HFFc6 (cell line): ENCODE results near the gene SIK2. TPM values are rescaled to one million over a fixed set of nuclear protein-coding genes. Genes with fewer than 3 reads are reported as not detected.

Experiments used
- DNase-seq: peaks from one replicate; pipeline ENCODE4 v3.0.0-alpha.2; 2018
- H3K27ac Mint-ChIP-seq: 2 replicates; pipeline ENCODE4 v1.8.0; 2020; ENCODE audit warnings: mild to moderate bottlenecking, mixed read lengths
- H3K27me3 Mint-ChIP-seq: 2 replicates; pipeline ENCODE4 v1.8.0; 2021; ENCODE audit warnings: mild to moderate bottlenecking, moderate library complexity, mixed read lengths; ENCODE audit not compliant: insufficient read depth
- H3K36me3 Mint-ChIP-seq: 2 replicates; pipeline ENCODE4 v1.8.0; 2021; ENCODE audit warnings: low read depth, mixed read lengths
- H3K4me1 Mint-ChIP-seq: 2 replicates; pipeline ENCODE4 v1.8.0; 2020; ENCODE audit warnings: low read depth, mixed read lengths
- H3K4me3 Mint-ChIP-seq: 2 replicates; pipeline ENCODE4 v1.8.0; 2020; ENCODE audit warnings: mild to moderate bottlenecking, moderate library complexity, mixed read lengths
- H3K9me3 Mint-ChIP-seq: 2 replicates; pipeline ENCODE4 v1.8.0; 2020; ENCODE audit warnings: mild to moderate bottlenecking, mixed read lengths
- CTCF ChIP-seq: fragments of 200-600 bp; sonication (generic); IDR thresholded peaks from 2 replicates; pipeline ENCODE4 v1.5.0; 2021; ENCODE audit warnings: antibody characterized with exemption, mild to moderate bottlenecking
- total RNA-seq, 6 experiments: library from RNA; stranded (reverse); fragmentation: NEBNext Ultra II Directional; extraction: Animal tissue kit (Norgen Biotek cat#: 25700); gene quantifications; 2 replicates in 1 of 6; 3 replicates in 5 of 6; pipeline ENCODE4 v1.2.3, GENCODE V29; 2021

Gene SIK2
- total RNA-seq, 6 experiments from 2014 or later: 15.4 to 25.5 (median 18.0) TPM

GRCh38 chr11:111774955-111775710 is 172.9 kb downstream of the SIK2 start:
- Mint-ChIP-seq H3K9me3 (no peaks in the 10 kb centered on the region), H3K27ac (peak overlapping the region; percentile 29; the same call in 1 of the 2 replicates), H3K36me3 (no peaks in the 10 kb centered on the region), H3K4me1 (peaks cover 16% of the 10 kb centered on the region), H3K4me3 (no peak overlapping the region), H3K27me3 (no peaks in the 10 kb centered on the region)
- no peak for DNase-seq
- no peak for TF ChIP-seq CTCF

- no peaks in the 10 kb centered on the region for H3K36me3 Mint-ChIP-seq
- no peaks in the 10 kb centered on the region for H3K9me3 Mint-ChIP-seq
- H3K27ac Mint-ChIP-seq: no peak overlapping the region
- peaks cover 10% of the 10 kb centered on the region for H3K4me1 Mint-ChIP-seq
- no peaks in the 10 kb centered on the region for H3K27me3 Mint-ChIP-seq
- no peak overlapping the region for H3K4me3 Mint-ChIP-seq
- TF ChIP-seq CTCF: no peak
- DNase-seq: no peak
Observed at GRCh38 chr11:111776398-111777093, 174.3 kb downstream of the SIK2 start.

DNA sequence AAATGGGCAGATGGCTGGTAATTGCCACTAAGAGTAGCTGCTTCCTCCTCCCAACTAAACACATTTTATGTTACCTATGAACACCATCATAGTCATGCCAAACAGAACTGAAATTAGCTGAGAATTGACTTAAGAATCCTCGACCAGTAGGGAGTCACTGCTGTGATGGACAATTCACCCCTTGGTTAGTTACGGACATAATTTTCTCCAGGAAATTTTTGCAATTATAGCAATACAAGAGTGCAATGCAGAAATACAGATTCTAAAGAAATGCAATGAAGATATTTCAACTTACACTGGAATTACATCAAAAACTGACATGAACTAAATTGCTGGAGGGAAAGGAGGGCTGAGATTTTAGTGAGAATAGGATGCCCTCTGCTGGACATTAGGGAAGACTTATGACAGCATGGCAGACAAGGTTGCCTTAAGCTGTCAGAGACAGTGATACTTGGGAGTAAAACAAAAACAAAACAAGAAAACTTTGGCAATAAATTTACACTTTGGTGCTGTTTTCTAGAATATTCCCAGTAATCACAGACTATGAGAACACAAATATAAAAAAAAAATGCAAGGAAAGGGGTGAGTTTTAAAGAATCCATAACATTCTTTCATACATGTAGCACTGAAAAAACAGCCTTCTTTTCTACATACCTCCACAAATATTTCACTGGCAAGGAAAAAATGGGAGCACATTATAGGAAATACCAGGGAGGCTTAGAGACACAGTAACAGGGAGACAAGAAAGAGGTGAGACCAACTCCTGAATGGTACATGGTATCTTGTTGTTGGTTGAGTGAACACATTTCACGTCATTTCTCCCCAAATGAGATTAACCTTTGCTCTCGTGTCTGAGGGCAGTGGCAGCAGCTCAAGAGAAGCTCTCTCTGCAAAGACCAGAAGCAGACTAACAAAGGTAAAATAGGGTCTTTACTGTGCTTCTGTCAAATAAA is 175.1 kb downstream of the SIK2 start:
- H3K4me3 Mint-ChIP-seq: no peak overlapping the region
- no peaks in the 10 kb centered on the region for H3K9me3 Mint-ChIP-seq
- no peaks in the 10 kb centered on the region for H3K27me3 Mint-ChIP-seq
- H3K27ac Mint-ChIP-seq: no peak overlapping the region; the same call in 1 of the 2 replicates
- DNase-seq: peak; percentile 62
- TF ChIP-seq CTCF: peak; percentile 90
- H3K36me3 Mint-ChIP-seq: no peaks in the 10 kb centered on the region
- peaks cover 10% of the 10 kb centered on the region for H3K4me1 Mint-ChIP-seq

GRCh38 chr11:111778047-111778558 is 175.9 kb downstream of the SIK2 start:
- H3K27me3 Mint-ChIP-seq: no peaks in the 10 kb centered on the region
- H3K4me1 Mint-ChIP-seq: peaks cover 10% of the 10 kb centered on the region
- no peak overlapping the region for H3K4me3 Mint-ChIP-seq
- no peak for TF ChIP-seq CTCF
- no peak for DNase-seq
- no peaks in the 10 kb centered on the region for H3K9me3 Mint-ChIP-seq
- H3K27ac Mint-ChIP-seq: peak overlapping the region; percentile 11; the same call in 1 of the 2 replicates
- no peaks in the 10 kb centered on the region for H3K36me3 Mint-ChIP-seq

- Mint-ChIP-seq H3K36me3 (no peaks in the 10 kb centered on the region), H3K4me1 (peaks cover 10% of the 10 kb centered on the region), H3K27ac (no peak overlapping the region), H3K4me3 (no peak overlapping the region), H3K27me3 (no peaks in the 10 kb centered on the region), H3K9me3 (no peaks in the 10 kb centered on the region)
- no peak for TF ChIP-seq CTCF
- DNase-seq: no peak
Observed at GRCh38 chr11:111779118-111779517, 176.9 kb downstream of the SIK2 start.
